Measurements from ENCODE around the gene CPNE6. TPM values are rescaled to one million over a fixed set of nuclear protein-coding genes. Genes with fewer than 3 reads are reported as not detected.
"Not testable (repeated sequence)": the region's sequence is repeated elsewhere in the genome, so short reads cannot be mapped to it uniquely, and the experiment has no call there.

The CPNE6 gene
- total RNA-seq, 1 experiment from 2014 or later = not detected

DNA sequence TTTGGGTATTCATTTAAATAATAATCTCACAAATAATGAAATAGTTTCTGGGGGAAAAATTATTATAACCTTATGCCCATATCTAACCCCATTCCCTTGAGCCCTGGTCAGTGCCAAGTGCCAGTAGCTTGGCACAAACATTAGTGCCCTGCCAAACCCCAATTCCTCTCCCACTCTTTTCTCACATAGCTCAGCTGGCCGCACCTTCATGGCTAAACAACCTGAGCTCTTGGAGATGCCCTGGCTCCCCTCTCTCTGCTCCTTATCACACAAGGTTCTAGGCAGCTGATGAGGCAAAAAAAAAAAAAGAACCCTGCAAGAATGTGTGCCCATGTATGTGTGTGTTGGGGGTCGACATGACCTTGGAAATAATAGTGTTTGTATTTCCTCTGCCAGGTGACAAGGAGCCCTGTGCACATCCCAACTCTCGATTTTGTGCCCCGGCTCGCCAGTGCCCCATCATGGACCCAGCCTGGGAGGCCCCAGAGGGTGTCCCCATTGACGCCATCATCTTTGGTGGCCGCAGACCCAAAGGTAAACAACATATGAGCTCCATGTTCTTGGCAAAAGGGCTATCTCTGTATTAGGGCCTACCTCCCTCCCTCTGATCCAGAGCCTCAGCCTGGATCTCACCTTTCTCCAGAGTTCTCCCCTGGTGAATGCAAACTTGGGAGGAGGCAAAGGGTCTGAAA is 31.1 kb downstream of the CPNE6 start:
- TF ChIP-seq, protein P1, sequence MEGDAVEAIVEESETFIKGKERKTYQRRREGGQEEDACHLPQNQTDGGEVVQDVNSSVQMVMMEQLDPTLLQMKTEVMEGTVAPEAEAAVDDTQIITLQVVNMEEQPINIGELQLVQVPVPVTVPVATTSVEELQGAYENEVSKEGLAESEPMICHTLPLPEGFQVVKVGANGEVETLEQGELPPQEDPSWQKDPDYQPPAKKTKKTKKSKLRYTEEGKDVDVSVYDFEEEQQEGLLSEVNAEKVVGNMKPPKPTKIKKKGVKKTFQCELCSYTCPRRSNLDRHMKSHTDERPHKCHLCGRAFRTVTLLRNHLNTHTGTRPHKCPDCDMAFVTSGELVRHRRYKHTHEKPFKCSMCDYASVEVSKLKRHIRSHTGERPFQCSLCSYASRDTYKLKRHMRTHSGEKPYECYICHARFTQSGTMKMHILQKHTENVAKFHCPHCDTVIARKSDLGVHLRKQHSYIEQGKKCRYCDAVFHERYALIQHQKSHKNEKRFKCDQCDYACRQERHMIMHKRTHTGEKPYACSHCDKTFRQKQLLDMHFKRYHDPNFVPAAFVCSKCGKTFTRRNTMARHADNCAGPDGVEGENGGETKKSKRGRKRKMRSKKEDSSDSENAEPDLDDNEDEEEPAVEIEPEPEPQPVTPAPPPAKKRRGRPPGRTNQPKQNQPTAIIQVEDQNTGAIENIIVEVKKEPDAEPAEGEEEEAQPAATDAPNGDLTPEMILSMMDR (conservative IDR thresholded peaks at IDR 0.05) = no peak
- TF ChIP-seq EZH2 (IDR thresholded peaks at IDR 0.05; ENCODE audit: low read depth) = no peak
- no peaks in the 10 kb centered on the region for H3K9me3 ChIP-seq (ENCODE audit: insufficient read depth, low read depth)
- H2AFZ ChIP-seq = no peak overlapping the region
- H3K4me1 ChIP-seq (replicated peaks; ENCODE audit: insufficient read depth) = no peaks in the 10 kb centered on the region
- H3K9me2 ChIP-seq (ENCODE audit: insufficient read depth) = no peaks in the 10 kb centered on the region
- no peaks in the 10 kb centered on the region for H4K20me1 ChIP-seq (ENCODE audit: insufficient read depth)
- no peaks in the 10 kb centered on the region for H3F3A ChIP-seq (ENCODE audit: insufficient read depth, low read depth)
- ChIA-PET CTCF (no interaction called here), POLR2A (ENCODE audit: unreplicated experiment) (no interaction called here)
- H3K27ac ChIP-seq = no peak overlapping the region
- DNase-seq = no peak
- H3K27me3 ChIP-seq (ENCODE audit: insufficient read depth, low read depth) = no peaks in the 10 kb centered on the region
- H3K4me2 ChIP-seq = no peak overlapping the region
- no TSS peak for BruUV-seq (replicated peaks)
- H3K4me3 ChIP-seq = no peak overlapping the region
- no peaks in the 10 kb centered on the region for H3K36me3 ChIP-seq (ENCODE audit: low read depth)
- H3K79me2 ChIP-seq (ENCODE audit: low read depth) = no peaks in the 10 kb centered on the region
- intact Hi-C loops (cut with micrococcal nuclease; ENCODE audit: unreplicated experiment) = no loop called here

DNA sequence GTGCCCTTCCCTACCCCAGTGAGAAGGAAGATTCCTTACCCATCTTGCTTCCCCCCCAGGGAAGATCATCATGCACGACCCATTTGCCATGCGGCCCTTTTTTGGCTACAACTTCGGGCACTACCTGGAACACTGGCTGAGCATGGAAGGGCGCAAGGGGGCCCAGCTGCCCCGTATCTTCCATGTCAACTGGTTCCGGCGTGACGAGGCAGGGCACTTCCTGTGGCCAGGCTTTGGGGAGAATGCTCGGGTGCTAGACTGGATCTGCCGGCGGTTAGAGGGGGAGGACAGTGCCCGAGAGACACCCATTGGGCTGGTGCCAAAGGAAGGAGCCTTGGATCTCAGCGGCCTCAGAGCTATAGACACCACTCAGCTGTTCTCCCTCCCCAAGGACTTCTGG is 32.1 kb downstream of the CPNE6 start:
- no peaks in the 10 kb centered on the region for H3K79me2 ChIP-seq (ENCODE audit: low read depth)
- no peaks in the 10 kb centered on the region for H3K9me2 ChIP-seq (ENCODE audit: insufficient read depth)
- H3F3A ChIP-seq (ENCODE audit: insufficient read depth, low read depth) = no peaks in the 10 kb centered on the region
- no peaks in the 10 kb centered on the region for H3K36me3 ChIP-seq (ENCODE audit: low read depth)
- H3K4me1 ChIP-seq (replicated peaks; ENCODE audit: insufficient read depth) = 0 out of 2 replicates have a peak, but pooled peaks cover under 1% of the 10 kb centered on the region
- H3K27ac ChIP-seq = no peak overlapping the region
- no peaks in the 10 kb centered on the region for H3K9me3 ChIP-seq (ENCODE audit: insufficient read depth, low read depth)
- TF ChIP-seq EZH2 (IDR thresholded peaks at IDR 0.05; ENCODE audit: low read depth) = no peak
- TF ChIP-seq, protein P1 (conservative IDR thresholded peaks at IDR 0.05) = no peak
- CTCF ChIA-PET = no interaction called here
- intact Hi-C loops (cut with micrococcal nuclease; ENCODE audit: unreplicated experiment) = no loop called here
- POLR2A ChIA-PET (ENCODE audit: unreplicated experiment) = no interaction called here
- DNase-seq = no peak
- BruUV-seq (replicated peaks) = no TSS peak
- H3K4me2 ChIP-seq = no peak overlapping the region
- H2AFZ ChIP-seq = no peak overlapping the region
- H3K4me3 ChIP-seq = no peak overlapping the region
- H4K20me1 ChIP-seq (ENCODE audit: insufficient read depth) = no peaks in the 10 kb centered on the region
- no peaks in the 10 kb centered on the region for H3K27me3 ChIP-seq (ENCODE audit: insufficient read depth, low read depth)

DNA sequence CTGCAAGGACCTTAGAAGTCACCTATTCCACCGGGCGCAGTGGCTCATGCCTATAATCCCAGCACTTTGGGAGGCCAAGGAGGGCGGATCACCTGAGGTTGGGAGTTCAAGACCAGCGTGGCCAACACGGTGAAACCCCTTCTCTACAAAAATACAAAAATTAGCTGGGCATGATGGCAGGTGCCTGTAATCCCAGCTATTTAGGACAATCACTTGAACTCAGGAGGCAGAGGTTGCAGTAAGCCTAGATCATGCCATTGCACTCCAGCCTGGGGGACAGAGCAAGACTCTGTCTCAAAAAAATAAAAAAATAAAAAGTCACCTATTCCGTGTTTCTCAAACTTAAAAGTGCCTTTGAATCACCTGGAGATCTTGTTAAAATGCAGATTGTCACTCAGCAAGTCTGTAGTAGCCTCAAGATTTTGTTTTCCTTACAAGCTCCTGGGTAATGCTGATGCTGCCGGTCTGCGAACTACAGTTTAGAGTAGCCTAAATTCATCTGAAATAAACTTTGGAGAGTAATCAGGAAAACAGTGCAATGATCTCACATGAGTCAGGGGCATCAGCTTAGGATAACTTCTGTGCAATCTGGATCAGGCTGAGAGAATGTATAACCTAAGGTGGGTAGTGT is 34.4 kb downstream of the CPNE6 start:
- BruUV-seq (replicated peaks); CTCF ChIA-PET: not testable (repeated sequence)

More for the DNA sequence above, 34.4 kb downstream of the CPNE6 start:
- intact Hi-C loops (cut with micrococcal nuclease; ENCODE audit: unreplicated experiment); POLR2A ChIA-PET (ENCODE audit: unreplicated experiment); H4K20me1 ChIP-seq (ENCODE audit: insufficient read depth); H3K79me2 ChIP-seq (ENCODE audit: low read depth); H3K27ac ChIP-seq; H3K27me3 ChIP-seq (ENCODE audit: insufficient read depth, low read depth); H3K36me3 ChIP-seq (ENCODE audit: low read depth); H3K9me3 ChIP-seq (ENCODE audit: insufficient read depth, low read depth); H3K9me2 ChIP-seq (ENCODE audit: insufficient read depth); H3K4me3 ChIP-seq; H3K4me2 ChIP-seq; DNase-seq; H2AFZ ChIP-seq: not testable (repeated sequence)
- Histone ChIP-seq H3K4me1 (replicated peaks; ENCODE audit: insufficient read depth) (peaks cover 19% of the 10 kb centered on the region), H3F3A (ENCODE audit: insufficient read depth, low read depth) (peaks cover 11% of the 10 kb centered on the region)
